Hepatocyte (in vitro differentiated cells): ENCODE results near the gene CYP4A11.
"Not testable (repeated sequence)": the region's sequence is repeated elsewhere in the genome, so short reads cannot be mapped to it uniquely, and the experiment has no call there.

Experiments
- EZH2 ChIP-seq: fragments of 200-600 bp; sonication (generic); IDR thresholded peaks from 2 replicates; pipeline ENCODE4 v1.6.1; 2016; ENCODE audit warnings: antibody characterized with exemption, mild to moderate bottlenecking, borderline replicate concordance
- EZH2phosphoT487 ChIP-seq: fragments of 200-600 bp; sonication (generic); IDR thresholded peaks from one replicate; pipeline ENCODE4 v1.6.1; 2018; ENCODE audit warnings: antibody characterized with exemption, mild to moderate bottlenecking, low read depth, moderate library complexity; ENCODE audit not compliant: unreplicated experiment, severe bottlenecking
- TF ChIP-seq, protein P1 (sequence below): fragments of 200-600 bp; sonication (generic); IDR thresholded peaks from 2 replicates; pipeline ENCODE4 v1.5.1; 2016; ENCODE audit warnings: antibody characterized with exemption, mild to moderate bottlenecking; ENCODE audit not compliant: poor library complexity

DNA sequence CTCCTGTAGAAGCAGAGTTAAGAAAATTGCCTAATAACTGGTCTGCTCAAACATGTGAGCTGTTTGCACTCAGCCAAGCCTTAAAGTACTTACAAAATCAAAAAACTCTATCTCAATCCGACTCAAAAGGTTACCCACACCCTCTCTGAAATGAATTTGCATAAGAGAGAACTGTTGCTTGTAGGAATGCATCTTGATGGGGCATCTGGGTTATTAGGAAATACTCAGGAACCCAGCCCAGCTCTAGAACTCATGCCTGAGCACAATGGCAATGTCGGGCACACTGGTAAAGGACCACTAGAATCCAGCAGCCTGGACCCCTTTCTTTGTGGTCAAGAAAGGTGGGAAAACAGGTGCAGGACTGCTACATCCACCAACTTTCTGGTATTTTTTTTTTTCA is 6.4 kb upstream of the CYP4A11 start:
- TF ChIP-seq, protein P1, sequence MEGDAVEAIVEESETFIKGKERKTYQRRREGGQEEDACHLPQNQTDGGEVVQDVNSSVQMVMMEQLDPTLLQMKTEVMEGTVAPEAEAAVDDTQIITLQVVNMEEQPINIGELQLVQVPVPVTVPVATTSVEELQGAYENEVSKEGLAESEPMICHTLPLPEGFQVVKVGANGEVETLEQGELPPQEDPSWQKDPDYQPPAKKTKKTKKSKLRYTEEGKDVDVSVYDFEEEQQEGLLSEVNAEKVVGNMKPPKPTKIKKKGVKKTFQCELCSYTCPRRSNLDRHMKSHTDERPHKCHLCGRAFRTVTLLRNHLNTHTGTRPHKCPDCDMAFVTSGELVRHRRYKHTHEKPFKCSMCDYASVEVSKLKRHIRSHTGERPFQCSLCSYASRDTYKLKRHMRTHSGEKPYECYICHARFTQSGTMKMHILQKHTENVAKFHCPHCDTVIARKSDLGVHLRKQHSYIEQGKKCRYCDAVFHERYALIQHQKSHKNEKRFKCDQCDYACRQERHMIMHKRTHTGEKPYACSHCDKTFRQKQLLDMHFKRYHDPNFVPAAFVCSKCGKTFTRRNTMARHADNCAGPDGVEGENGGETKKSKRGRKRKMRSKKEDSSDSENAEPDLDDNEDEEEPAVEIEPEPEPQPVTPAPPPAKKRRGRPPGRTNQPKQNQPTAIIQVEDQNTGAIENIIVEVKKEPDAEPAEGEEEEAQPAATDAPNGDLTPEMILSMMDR = not testable (repeated sequence)
- TF ChIP-seq EZH2, EZH2phosphoT487: not testable (repeated sequence)
